Measurements from ENCODE around the gene IKZF1.

GRCh38 chr7:50261593-50261992, 42.9 kb upstream of the IKZF1 start:
- no peak for TF ChIP-seq POLR2AphosphoS5 (IDR thresholded peaks at IDR 0.05; ENCODE audit: low read depth)
- no peak for TF ChIP-seq CTCF (IDR thresholded peaks at IDR 0.05; ENCODE audit: insufficient read depth, low read length)
